HG03108 (cell line): Measurements from ENCODE around the gene TEKT3.

Experiments
- ATAC-seq: cut with Tn5 transposase; IDR thresholded peaks from one replicate; pipeline ENCODE4 v1.9.1; 2021; ENCODE audit warnings: moderate library complexity; ENCODE audit not compliant: unreplicated experiment

Gene TEKT3

DNA sequence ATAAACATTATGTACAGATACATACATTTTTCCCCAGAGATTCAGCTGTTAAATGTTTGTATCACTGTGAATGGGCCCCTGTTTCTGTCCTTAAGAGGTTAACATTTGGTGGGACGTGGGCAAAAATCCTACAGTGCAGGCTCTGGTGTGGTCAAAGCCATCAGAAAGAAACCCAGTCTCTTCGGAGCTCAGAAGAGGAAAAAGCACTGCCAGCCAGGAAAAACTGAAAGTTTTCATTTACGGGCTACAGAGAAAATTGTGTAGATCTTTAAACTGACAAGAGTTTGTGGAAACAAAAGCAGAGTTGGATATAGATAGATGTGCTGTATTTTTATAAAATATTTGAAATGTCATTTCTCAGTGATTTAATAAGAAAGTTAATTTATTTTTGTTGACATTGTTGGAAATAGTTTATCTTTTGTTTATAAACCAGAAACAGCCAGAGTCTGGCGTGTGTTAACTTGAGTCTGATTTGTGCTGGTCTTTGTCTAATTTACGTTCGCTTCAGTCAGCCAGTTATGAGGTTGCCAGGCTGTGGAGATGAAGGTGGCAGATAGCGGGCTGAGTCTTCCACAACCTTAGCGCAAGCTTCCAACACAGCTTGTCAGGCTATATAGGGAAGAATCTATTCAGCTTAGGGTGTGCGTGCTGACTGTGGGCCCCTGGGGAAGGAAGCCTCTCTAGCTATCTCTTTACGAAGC lies 9.5 kb upstream of the TEKT3 start:
- no peak for ATAC-seq

DNA sequence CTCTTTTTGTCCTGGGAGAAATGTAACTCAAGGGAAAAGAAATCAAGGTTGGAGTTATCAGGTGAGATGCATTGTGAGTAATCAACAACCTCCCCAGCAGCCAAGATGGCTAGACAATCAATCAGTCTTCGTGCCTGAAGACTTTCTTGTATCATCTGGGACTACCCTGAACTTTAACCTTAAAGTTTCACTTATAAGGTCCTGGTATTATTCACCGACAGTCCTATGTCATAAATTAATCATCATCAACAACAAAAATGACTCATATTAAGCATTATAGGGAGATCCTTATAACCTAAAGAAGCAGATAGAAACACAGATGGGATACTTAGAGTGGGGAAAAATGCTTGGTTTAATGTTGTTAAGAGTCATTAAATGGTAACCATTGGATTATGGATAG lies 7.7 kb upstream of the TEKT3 start:
- no peak for ATAC-seq

DNA sequence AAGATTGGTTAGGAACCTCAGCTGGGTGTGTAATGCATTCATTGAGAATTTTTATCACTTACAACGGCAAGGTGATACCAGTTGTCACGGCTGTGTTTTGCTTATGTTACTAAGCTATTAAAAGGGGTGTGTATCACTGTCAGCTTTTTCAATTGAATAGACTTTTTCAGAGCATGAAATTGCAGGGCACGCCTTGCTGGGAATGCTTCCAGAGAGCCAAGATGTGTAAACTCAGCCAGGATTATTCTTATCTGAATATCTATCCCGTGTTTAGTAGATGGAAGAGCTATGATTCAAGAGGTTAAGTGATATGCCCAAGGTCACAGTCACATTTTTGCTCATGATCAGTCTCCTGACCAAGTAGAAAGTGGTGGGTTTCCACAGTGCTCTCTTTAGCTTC lies 6.6 kb upstream of the TEKT3 start:
- ATAC-seq: no peak

DNA sequence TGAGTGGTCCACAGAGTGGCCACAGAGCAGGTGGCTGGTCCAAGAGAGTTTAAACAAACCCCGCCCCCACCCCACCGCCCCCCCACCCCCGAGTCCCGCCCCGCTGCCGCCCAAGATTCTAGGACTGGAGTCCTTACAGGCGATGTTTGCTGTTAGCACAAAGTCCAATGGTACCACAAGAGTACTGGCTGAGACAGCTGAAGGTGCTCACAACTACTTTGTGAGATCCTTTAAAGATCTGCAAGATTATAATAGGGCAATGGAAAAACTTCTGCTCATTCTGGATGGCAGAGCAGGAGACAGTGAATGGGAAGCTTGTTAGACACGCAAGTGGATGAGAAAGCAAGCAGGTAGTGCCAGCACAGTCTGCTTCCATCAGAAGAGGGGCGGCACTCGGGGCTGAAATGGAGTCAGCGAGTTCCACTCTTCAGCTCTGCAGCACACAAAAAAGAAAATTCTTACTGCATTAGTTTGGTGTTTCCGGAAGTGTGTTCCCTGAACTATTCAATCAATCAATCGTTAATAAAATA lies 4.7 kb upstream of the TEKT3 start:
- no peak for ATAC-seq

DNA sequence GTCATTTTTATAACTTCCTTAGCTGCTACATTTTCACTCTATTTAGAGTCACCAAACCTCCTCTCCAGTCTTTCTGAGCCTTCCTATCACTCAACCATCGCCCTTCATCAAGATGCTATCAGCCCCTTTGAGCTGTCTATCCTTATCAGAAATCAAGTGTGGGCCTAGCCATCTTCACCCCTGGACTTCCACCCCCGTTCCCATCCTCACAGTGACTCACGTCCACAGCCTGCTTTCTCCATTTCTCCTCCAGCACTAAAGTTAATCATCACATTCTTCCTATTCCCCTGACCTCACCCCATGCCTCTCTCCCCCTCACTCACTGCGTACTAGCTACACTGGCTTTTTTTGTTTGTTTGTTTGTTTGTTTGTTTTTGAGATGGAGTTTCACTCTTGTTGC lies 2.4 kb upstream of the TEKT3 start:
- no peak for ATAC-seq

DNA sequence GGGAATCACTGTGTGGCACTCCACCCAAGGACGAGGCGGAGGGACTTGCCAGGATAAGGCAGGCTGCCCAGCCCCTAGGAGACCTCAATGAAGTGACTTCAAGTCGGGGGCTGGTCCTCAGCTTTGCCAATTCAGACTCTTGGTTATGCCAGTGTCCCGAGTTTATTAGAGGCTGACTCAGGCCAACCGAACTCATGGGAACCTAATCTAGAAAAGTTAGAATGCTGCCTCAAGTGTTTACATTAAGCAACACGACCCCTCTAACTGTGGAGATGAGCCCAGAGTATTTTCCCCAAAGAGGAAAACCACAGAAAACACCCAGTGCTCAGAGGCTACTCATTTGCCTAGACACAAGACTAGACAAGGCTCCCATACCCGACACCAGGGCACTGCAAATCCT lies 1.1 kb upstream of the TEKT3 start:
- ATAC-seq: no peak

DNA sequence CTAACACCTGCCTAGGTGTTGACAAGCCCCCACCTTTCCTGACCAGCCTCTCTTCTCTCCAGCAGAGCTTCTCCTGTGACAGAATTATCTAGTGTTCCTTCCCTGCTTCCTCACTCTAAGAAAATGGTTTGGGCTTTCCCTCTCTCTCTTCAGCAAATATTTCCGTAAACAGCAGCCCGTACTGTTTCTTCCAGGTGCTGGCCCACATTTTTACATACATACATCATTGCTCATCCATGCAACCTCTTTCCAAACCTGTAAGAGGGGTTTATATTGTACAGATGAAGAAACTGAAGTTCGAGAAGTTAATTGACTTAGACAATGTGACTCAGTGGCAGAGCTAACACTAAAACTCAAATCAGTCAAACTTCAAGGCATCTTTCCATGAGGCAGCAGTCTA lies 569 bp upstream of the TEKT3 start:
- ATAC-seq: no peak

DNA sequence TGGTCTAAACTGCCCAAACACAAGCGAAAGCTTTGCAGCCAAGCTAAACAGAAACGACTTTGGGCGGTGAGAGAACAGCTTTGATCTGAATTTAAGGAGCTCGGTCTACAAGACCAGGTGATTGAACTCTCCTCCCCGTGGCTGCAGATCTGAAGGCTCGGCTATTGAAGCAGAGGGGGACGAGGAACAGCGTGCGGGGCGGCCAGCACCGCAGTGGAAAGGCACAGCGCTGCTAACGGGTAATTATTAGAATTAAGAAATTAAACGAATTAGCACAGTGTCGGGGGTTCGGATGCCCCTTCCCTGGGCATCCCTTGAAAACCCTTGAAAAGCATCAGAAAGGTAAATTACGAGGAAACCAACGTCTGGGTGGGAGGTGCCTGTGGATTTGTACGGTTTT lies 431 bp downstream of the TEKT3 start:
- ATAC-seq: no peak

DNA sequence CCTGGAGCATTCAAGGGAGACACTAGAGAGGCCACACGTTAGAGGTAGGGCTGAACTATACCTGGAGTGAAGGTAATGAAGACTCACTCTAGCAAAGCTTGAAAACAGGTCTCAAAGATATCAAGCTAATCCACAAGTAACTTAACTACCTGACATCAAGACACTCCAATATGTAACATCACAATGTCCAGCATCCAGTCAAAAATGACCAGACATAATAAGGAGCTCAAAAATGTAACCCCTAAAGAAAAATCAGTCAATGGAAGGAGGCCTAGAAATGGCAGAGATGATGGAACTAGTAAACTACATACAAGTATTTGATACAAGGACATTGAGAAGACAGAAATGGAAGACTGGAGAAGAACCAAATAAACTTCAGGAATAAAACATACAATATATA lies 6.0 kb downstream of the TEKT3 start:
- ATAC-seq: no peak

DNA sequence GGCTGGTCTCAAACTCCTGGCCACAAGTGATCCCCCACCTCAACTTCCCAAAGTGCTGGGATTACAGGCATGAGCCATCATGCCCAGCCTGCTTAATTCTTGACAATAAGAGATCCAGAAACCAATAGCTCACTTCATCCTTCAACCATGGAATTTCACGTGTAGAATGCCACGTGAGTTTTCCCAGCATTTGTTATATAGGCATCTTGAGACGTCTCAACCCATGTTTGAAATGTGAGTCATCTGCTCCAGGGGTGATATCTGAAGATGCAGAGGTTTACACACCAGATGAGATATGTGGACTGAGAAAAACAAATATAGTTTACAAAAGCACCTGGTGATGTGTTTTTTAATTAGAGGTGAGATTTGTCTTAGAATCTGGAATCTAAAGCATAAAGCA lies 7.1 kb downstream of the TEKT3 start:
- ATAC-seq: no peak

DNA sequence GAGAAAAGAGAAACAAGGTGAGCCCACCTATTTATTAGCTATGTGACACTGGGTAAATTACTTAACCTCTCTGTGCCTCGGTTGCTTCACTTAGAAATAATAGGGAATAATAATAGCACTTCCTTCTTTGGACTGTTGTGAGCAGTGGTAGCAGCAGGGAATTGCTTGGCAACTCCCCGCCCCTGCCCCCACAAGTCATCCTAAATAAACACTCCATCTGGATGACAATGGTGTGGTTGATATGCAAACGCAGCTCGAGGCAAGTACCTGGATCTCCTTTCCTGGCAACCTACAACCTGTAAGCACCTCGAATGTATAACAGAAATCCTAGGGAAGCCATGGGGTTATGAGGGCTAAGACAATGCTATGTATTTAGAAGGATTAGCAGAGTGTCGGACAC lies 9.1 kb downstream of the TEKT3 start:
- no peak for ATAC-seq

DNA sequence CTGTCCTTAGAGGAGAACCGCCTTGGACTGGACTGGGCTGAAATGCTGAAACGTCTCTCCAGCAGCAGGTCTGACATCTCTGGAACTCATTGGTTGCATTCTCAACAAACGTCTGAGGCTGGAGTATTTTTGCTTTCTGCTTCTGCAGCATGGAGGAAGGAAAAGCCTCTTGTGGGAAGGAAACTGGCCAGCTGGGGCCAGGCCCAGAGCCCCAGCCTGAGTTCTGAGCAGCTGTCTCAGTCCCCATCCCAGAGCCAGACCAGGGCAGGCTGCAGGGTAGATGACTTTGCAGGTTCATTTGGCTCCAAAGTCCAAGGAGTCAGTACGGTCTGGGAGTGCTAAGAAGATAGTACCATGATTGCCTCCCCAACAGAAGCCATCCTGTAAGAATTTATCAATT lies 18.3 kb downstream of the TEKT3 start:
- ATAC-seq: no peak

DNA sequence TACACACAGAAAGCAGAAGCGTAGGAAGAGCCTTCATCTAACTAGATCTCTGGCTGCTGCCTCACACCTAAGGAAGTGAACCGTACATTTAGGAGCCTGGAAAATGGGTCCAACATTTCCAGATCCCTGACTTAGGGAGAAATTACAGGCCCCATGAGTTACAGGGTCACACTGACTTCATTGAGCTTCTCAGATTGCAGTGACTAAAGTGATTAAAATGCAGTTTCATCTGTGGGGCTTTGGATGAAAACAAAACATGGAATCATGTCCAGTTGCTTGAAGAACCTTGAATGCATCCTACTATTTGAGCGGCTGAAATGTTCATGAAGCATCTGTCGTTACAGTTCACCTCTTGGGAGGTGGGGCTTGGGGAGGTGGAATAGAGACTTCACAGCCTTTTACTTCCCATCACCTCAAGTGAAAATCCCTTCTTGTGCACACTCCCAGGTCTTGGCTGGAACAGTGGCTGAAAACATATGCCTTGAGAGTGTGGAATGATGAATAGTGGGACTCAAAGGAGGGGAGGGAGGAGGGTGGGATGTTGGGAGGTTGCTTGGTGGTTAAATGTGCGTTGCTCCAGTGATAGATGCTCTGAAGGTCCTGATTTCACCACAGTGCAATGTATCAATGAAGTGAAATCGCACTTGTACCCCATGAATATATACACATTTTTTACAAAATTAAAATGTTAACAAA lies 19.7 kb downstream of the TEKT3 start:
- no peak for ATAC-seq

DNA sequence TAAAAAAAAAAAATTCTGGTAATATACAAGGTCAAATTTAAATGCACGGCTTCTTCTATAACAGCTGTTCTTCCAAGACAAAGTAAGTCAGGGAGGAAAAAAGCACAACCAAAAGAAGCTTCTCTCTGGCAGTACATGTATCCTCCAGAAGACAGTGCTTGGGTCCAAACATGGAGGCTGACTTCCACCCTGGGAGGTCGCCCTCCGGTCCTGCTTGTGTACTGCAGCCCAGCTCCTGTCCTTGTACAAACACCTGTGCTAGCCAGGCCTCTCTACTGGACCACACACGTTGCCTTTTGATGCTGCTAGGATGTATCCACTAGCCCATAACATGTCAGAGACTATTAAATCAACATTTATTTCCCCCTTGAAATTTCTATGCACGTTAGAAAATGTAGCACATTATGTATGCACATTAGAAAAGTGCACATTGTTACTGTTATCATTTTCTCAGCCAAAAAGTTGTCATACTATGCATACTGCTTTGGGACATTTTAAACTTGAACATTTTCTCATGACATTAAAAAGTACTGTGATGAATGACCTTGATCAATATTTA lies 21.9 kb downstream of the TEKT3 start:
- no peak for ATAC-seq

DNA sequence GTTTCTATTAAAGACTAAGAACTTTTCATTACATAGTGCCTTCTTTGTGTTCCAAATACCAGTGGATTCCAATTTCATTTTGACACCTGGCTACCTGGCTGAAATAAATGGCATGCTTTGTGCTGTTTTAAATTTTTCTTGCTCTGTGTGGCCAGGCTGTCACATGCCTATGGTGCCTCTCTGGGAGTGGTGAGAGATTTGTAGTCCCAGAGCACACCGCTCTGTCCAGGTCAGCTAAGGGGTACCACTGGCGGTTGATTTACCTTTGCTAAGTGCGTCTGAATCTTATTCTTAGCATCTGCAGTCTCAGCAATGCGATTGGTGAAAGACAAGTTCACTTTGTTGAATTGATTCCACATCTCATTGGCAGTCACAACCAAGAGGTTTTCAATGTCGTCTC lies 29.4 kb downstream of the TEKT3 start:
- no peak for ATAC-seq

DNA sequence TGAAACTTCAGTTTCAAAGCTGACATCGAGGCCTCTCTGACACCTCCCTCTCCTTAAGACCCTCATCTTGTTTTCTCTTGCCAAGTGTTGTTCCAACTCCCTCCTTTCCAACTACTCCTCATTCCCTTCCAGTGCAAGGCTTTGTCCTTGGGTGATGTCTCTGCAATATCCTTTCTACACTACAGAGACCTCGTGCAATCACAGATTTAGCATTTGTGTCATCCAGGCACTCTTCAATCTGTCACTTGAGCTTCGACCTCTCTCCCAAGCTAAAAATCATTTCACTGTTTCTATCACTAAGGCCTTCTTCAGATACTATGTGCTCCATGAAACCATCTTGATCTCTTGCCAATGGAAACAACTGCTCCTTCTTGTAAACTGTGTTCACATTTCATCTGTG lies 31.6 kb downstream of the TEKT3 start:
- no peak for ATAC-seq

DNA sequence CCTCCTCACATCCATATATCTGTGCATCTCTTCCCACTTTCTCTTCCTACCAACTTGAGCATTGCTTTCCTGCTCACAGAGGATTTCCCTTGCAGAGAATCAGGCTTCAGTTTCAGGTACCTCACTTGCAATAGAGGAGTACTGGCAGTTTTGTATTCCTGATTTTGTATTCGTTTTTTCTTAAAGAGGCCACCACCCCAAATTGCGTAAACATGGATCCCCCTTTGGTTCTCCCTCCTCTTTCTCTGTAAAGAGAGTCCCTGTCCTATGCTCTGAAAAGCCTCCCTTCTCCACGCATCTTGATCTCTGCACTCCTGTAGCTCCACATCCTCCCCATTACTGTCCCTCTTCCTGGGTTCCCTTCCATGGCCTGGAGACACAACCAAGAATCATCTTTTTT lies 32.2 kb downstream of the TEKT3 start:
- ATAC-seq: no peak

DNA sequence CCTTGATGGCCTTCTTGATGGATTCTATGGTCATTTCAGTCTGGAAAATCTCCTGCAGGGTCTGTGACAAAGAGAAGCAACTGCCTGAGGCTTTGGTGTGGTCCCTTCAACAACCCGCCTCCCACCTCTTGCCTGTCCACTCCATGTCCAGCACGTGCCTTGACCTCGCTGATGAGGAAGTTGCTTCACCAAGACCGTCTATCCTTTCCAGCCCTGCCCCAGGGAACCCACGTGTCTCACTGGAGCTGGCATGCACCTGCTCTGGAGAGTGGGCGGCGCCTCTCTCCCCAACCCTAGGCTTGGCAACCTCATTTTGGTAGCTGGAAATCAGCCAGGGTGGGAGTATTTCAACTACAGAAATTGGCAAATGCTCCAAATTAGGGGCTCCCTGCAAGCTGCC lies 32.6 kb downstream of the TEKT3 start:
- ATAC-seq: no peak

DNA sequence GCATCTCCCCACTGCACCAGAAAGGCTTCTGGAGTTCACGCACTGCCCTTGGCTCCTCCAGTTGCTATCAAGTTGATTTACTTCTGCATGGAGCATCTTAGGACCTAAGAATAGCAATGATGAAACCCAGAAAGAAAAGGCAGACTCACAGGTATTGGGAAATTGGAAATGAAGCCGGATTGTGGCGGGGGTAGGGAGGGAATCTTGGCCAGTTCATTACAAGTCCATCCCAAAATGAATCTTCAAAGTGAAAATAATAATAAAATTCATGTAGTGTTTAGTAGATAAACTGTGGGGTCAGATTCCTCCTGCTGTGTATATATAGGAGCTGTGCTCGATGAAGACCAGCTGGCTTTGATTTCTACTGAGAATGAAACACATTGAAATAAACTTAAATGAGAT lies 33.7 kb downstream of the TEKT3 start:
- ATAC-seq: no peak

DNA sequence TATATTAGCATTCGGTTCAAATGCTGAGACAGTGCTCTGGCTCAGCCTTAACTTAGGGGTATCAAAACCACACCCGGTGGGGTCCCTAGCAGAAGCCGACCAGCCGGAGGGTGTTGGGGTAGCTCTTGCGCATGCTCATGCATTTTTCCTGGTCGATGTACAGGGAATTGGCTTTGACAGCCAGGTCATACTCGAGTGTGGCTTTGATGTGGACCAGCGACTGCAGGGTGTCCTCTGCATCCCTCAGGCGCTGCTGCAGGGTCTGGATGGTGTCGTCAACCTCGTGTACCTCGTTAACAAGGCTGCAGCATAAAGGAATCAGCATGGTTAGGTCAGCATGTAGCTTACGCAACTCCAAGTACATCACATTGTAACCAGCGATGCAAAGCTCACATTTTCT lies 37.5 kb downstream of the TEKT3 start:
- no peak for ATAC-seq

DNA sequence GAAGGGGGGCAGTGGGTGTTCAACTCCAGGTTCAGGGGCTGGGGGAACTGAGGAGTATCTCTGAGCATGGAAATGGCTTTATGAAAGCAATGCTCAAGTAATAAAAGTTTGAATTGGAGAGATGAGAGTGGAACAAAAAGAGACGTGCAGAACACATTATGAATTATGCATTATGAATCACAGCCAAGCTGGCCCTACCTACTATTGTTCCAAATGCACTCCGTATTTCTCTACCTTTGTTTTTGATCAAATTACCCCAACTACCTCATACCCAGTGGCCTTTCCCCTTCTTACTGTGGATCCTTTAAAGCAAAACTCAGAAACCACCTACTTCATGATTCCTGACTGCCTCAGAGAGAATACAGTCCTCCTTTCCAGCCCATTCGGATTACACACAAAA lies 38.1 kb downstream of the TEKT3 start:
- ATAC-seq: no peak

DNA sequence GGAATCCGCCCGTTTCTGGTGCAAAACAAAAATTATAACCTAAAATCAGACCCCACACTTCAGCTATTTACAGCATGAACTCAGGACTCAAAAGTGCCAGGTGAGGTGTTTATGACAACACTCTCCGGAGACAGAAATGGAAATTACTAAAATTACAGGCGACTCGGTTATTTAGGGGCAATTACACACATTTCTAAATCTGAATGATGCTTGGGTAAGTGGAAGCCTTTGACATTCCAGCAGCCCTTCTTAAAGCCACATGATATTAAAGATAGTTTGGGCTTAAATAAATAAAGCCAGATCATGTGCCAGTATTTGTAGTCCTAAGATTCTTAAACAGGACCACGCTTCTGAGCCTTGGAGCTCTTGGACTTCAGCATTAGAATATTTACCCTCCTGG lies 39.6 kb downstream of the TEKT3 start:
- ATAC-seq: no peak
